Glomerular visceral epithelial cell (primary cell): ENCODE data around the gene DUOXA2.

Experiments
- DNase-seq: peaks from one replicate; pipeline ENCODE4 v3.0.0-alpha.2; 2016; ENCODE audit errors: extremely low spot score

Gene DUOXA2

DNA sequence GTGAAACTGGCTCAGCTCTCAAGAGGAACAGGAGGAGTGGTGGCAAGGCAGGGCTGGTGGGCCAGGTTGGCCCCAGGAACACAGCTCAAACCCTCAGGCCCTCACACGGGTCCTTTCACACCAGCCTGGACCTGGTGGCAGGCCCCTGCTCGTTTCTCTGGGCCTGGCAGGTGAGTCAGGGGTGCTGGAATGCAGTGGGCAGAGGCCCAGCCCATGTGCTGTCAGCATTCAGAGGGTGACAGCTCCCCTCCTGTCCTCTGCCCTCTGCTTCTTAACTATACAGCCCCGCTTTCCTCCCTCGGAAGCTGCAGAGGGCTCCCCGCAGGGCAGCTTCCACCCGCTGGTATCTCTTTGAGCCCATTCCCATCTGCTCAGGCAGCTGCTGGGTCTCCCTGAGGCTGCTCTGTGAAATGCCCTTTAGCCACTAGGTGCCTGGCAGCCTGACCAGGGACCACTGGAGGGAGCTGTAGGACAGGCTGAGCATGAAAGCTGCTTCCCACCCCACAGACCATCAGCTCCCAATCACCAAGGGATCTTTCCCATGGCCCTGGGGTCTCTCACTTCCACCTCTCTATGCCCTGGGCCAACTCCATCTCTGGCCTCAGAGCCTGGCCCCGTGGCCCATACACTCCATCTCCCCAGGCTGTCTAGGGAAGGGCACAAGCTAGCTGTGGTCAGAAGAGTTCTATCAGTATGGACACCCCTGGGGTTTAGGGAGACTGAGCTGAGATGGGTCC, 48.8 kb downstream of the DUOXA2 start:
- peak; percentile 87 for DNase-seq

- DNase-seq: no peak
These were observed 49.4 kb downstream of the DUOXA2 start for GRCh38 chr15:45163508-45163856.

GRCh38 chr15:45164914-45165313, 50.8 kb downstream of the DUOXA2 start:
- no peak for DNase-seq

GRCh38 chr15:45165536-45165935, 51.4 kb downstream of the DUOXA2 start:
- DNase-seq: no peak

DNA sequence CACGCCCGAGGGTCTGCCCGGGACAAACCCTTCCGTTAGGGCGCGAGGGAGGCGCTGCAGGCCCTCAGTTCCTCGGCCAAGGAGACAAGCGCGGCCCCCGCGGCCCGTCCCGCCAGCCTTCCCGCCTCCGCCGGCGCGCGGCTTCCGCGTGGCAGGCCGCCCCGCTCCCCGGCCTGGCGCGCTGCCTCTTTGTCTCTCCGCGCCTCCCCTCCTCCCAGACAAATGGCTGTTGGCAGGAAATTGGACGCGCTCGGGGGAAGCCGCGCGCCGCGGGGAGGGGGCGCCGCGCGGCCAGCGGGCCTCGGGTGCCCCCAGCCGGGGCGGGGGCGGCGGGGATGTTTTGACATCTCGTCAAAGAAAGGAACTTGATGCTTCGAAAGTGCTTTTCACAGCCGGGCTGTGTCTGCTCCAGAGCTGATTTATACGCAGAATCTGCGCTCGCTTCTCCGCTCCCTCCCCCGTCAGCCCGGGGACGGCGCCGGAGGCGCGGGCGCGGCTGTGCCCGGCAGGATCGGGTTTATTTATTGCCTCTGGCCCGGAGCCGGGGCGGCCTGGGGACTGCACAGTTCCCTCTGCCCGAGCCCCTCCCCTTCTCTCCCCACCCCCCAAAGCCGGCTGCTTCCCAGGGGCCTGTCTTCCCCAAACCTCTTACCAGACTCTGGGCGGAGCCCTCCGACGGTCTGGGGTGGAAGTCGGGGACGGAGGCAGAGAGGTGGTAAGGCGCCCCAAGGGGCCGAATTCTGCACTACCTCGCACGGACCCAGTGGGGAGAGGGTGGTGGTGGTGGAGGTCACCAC, 52.9 kb downstream of the DUOXA2 start:
- DNase-seq: peak; percentile 86

- no peak for DNase-seq
These were observed 53.6 kb downstream of the DUOXA2 start for GRCh38 chr15:45167631-45168205.
